HEK293 (cell line): ENCODE measurements around the gene MRPL51.

Experiments
- BCL6B ChIP-seq: fragments of 450-650 bp; formaldehyde crosslinking; IDR thresholded peaks from 2 replicates; pipeline ENCODE4 v1.5.1; 2017; ENCODE audit warnings: missing biosample characterization, missing genetic modification characterization
- KLF16 ChIP-seq: fragments of 450-650 bp; formaldehyde crosslinking; IDR thresholded peaks from 2 replicates; pipeline ENCODE4 v1.5.1; 2017; ENCODE audit warnings: missing biosample characterization, missing genetic modification characterization
- OSR2 ChIP-seq: fragments of 450-650 bp; formaldehyde crosslinking; IDR thresholded peaks from 2 replicates; pipeline ENCODE4 v1.5.1; 2016; ENCODE audit warnings: missing biosample characterization, missing genetic modification characterization
- REPIN1 ChIP-seq: fragments of 450-650 bp; formaldehyde crosslinking; IDR thresholded peaks from 2 replicates; pipeline ENCODE4 v1.5.1; 2017; ENCODE audit warnings: missing biosample characterization, missing genetic modification characterization, low read depth
- SALL2 ChIP-seq: fragments of 450-650 bp; formaldehyde crosslinking; IDR thresholded peaks from 2 replicates; pipeline ENCODE4 v1.5.0; 2017; ENCODE audit warnings: missing biosample characterization, mild to moderate bottlenecking, missing genetic modification characterization, borderline replicate concordance
- SP2 ChIP-seq: fragments of 450-650 bp; formaldehyde crosslinking; IDR thresholded peaks from 2 replicates; pipeline ENCODE4 v1.5.1; 2016; ENCODE audit warnings: missing biosample characterization, missing genetic modification characterization
- TSHZ1 ChIP-seq: fragments of 450-650 bp; formaldehyde crosslinking; IDR thresholded peaks from 2 replicates; pipeline ENCODE4 v1.5.1; 2016; ENCODE audit warnings: missing biosample characterization, missing genetic modification characterization, borderline replicate concordance
- ZBTB17 ChIP-seq: fragments of 450-650 bp; formaldehyde crosslinking; IDR thresholded peaks from 2 replicates; pipeline ENCODE4 v1.5.1; 2016; ENCODE audit warnings: missing biosample characterization, missing genetic modification characterization
- ZFP41 ChIP-seq: fragments of 450-650 bp; formaldehyde crosslinking; IDR thresholded peaks from 2 replicates; pipeline ENCODE4 v1.5.1; 2016; ENCODE audit warnings: missing biosample characterization, missing genetic modification characterization, borderline replicate concordance
- ZNF274 ChIP-seq, 2 experiments: fragments of 200-500 bp in 1 of 2; fragments of 450-650 bp in 1 of 2; sonication (Bioruptor generic) in 1 of 2; formaldehyde crosslinking in 1 of 2; IDR thresholded peaks; 2 replicates each; pipeline versions ENCODE4 v1.5.1 to v1.6.1; 2014 to 2016; ENCODE audit warnings: borderline replicate concordance in 1 of 2, inconsistent platforms in 1 of 2, low read length in 1 of 2, missing biosample characterization in 1 of 2, missing genetic modification characterization in 1 of 2
- ZNF292 ChIP-seq: fragments of 450-650 bp; formaldehyde crosslinking; IDR thresholded peaks from 2 replicates; pipeline ENCODE4 v1.5.1; 2016; ENCODE audit warnings: low read depth, missing biosample characterization, missing genetic modification characterization, borderline replicate concordance
- ZNF311 ChIP-seq: fragments of 450-650 bp; formaldehyde crosslinking; IDR thresholded peaks from 2 replicates; pipeline ENCODE4 v1.5.1; 2017; ENCODE audit warnings: missing biosample characterization, missing genetic modification characterization, borderline replicate concordance
- ZNF404 ChIP-seq: fragments of 450-650 bp; formaldehyde crosslinking; IDR thresholded peaks from 2 replicates; pipeline ENCODE4 v1.5.1; 2017; ENCODE audit warnings: missing biosample characterization, missing genetic modification characterization
- ZNF548 ChIP-seq: fragments of 450-650 bp; formaldehyde crosslinking; IDR thresholded peaks from 2 replicates; pipeline ENCODE4 v1.5.1; 2016; ENCODE audit warnings: missing biosample characterization, missing genetic modification characterization
- ZNF621 ChIP-seq: fragments of 450-650 bp; formaldehyde crosslinking; IDR thresholded peaks from 2 replicates; pipeline ENCODE4 v1.5.1; 2017; ENCODE audit warnings: missing biosample characterization, missing genetic modification characterization
- ZNF658 ChIP-seq: fragments of 450-650 bp; formaldehyde crosslinking; IDR thresholded peaks from 2 replicates; pipeline ENCODE4; 2016; ENCODE audit warnings: missing biosample characterization, missing genetic modification characterization
- ZNF692 ChIP-seq: fragments of 450-650 bp; formaldehyde crosslinking; IDR thresholded peaks from 2 replicates; pipeline ENCODE4 v1.5.1; 2016; ENCODE audit warnings: missing biosample characterization, missing genetic modification characterization
- ZNF76 ChIP-seq: fragments of 450-650 bp; formaldehyde crosslinking; IDR thresholded peaks from 2 replicates; pipeline ENCODE4; 2016; ENCODE audit warnings: low read depth, missing biosample characterization, missing genetic modification characterization, borderline replicate concordance
- ZNF791 ChIP-seq: fragments of 450-650 bp; formaldehyde crosslinking; IDR thresholded peaks from 2 replicates; pipeline ENCODE4 v1.5.1; 2016; ENCODE audit warnings: missing biosample characterization, missing genetic modification characterization
- TF ChIP-seq, protein P1 (sequence below): fragments of 450-650 bp; formaldehyde crosslinking; conservative IDR thresholded peaks from 2 replicates; pipeline ENCODE4 v1.5.1; 2016; ENCODE audit warnings: low read depth, missing biosample characterization, missing genetic modification characterization
- TF ChIP-seq, protein P2 (sequence below): fragments of 450-650 bp; formaldehyde crosslinking; IDR thresholded peaks from 2 replicates; pipeline ENCODE4 v1.5.1; 2017; ENCODE audit warnings: missing biosample characterization, mild to moderate bottlenecking, missing genetic modification characterization, moderate library complexity

Gene MRPL51

GRCh38 chr12:6470375-6471163 lies 22.5 kb downstream of the MRPL51 start, which contains the start of gene VAMP1 (continued):
- no peak for TF ChIP-seq TSHZ1 (tag by site-specific recombination)
- TF ChIP-seq ZNF548 = no peak
- no peak for TF ChIP-seq ZNF311 (tag by site-specific recombination)
- no peak for TF ChIP-seq ZNF404 (tag by site-specific recombination)
- no peak for TF ChIP-seq ZNF791 (tag by site-specific recombination)
- no peak for TF ChIP-seq ZNF292
- peak; percentile 85 for TF ChIP-seq ZNF692
- TF ChIP-seq ZBTB17 (tag by site-specific recombination) = peak; percentile 94
- TF ChIP-seq REPIN1 (tag by site-specific recombination) = peak; percentile 93
- TF ChIP-seq OSR2 (tag by site-specific recombination) = no peak; the same call in 1 of the 2 replicates
- no peak for TF ChIP-seq BCL6B (tag by site-specific recombination)
- TF ChIP-seq, protein P1, sequence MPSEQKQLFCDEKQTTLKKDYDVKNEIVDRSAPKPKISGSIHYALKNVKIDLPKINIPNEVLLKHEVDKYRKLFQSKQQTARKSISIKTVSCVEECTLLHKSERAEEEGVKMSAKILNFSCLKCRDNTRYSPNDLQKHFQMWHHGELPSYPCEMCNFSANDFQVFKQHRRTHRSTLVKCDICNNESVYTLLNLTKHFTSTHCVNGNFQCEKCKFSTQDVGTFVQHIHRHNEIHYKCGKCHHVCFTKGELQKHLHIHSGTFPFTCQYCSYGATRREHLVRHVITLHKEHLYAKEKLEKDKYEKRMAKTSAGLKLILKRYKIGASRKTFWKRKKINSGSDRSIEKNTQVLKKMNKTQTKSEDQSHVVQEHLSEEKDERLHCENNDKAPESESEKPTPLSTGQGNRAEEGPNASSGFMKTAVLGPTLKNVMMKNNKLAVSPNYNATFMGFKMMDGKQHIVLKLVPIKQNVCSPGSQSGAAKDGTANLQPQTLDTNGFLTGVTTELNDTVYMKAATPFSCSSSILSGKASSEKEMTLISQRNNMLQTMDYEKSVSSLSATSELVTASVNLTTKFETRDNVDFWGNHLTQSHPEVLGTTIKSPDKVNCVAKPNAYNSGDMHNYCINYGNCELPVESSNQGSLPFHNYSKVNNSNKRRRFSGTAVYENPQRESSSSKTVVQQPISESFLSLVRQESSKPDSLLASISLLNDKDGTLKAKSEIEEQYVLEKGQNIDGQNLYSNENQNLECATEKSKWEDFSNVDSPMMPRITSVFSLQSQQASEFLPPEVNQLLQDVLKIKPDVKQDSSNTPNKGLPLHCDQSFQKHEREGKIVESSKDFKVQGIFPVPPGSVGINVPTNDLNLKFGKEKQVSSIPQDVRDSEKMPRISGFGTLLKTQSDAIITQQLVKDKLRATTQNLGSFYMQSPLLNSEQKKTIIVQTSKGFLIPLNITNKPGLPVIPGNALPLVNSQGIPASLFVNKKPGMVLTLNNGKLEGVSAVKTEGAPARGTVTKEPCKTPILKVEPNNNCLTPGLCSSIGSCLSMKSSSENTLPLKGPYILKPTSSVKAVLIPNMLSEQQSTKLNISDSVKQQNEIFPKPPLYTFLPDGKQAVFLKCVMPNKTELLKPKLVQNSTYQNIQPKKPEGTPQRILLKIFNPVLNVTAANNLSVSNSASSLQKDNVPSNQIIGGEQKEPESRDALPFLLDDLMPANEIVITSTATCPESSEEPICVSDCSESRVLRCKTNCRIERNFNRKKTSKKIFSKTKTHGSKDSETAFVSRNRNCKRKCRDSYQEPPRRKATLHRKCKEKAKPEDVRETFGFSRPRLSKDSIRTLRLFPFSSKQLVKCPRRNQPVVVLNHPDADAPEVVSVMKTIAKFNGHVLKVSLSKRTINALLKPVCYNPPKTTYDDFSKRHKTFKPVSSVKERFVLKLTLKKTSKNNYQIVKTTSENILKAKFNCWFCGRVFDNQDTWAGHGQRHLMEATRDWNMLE (tag by site-specific recombination) = no peak
- TF ChIP-seq ZFP41 (tag by site-specific recombination) = no peak
- TF ChIP-seq SALL2 (tag by site-specific recombination) = no peak
- peak; percentile 98 for TF ChIP-seq SP2 (tag by site-specific recombination)
- TF ChIP-seq, protein P2, sequence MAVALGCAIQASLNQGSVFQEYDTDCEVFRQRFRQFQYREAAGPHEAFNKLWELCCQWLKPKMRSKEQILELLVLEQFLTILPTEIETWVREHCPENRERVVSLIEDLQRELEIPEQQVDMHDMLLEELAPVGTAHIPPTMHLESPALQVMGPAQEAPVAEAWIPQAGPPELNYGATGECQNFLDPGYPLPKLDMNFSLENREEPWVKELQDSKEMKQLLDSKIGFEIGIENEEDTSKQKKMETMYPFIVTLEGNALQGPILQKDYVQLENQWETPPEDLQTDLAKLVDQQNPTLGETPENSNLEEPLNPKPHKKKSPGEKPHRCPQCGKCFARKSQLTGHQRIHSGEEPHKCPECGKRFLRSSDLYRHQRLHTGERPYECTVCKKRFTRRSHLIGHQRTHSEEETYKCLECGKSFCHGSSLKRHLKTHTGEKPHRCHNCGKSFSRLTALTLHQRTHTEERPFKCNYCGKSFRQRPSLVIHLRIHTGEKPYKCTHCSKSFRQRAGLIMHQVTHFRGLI (tag by site-specific recombination) = peak; percentile 68; the same call in 1 of the 2 replicates
- TF ChIP-seq ZNF76 (tag by site-specific recombination) = peak; percentile 65; the same call in 1 of the 2 replicates
- no peak for TF ChIP-seq ZNF658 (tag by site-specific recombination)
- no peak for TF ChIP-seq ZNF274 (IDR thresholded peaks at IDR 0.05; ENCODE audit: low read length)
- TF ChIP-seq ZNF274 (tag by site-specific recombination; IDR thresholded peaks at IDR 0.05; ENCODE audit: borderline replicate concordance) = no peak
- TF ChIP-seq ZNF621 (tag by site-specific recombination) = no peak
- TF ChIP-seq KLF16 (tag by site-specific recombination) = peak; percentile 85
